ENCODE results near the gene ADORA2A. TPM values are rescaled to one million over a fixed set of nuclear protein-coding genes. Genes with fewer than 3 reads are reported as not detected.

The ADORA2A gene
- total and polyA plus RNA-seq, 2 of the 8 experiments (the other 6 are each of a cell fraction or from before 2014, with no cell fraction given), result 7.1 to 20.3 TPM

GRCh38 chr22:24394254-24394653 is 33.1 kb upstream of the ADORA2A start:
- Histone ChIP-seq H4K20me1 (replicated peaks in 1 of 2; ENCODE audit: control insufficient read depth in 1 of 2, insufficient read depth in 2 of 2, low read length in 2 of 2) (no peaks in the 10 kb centered on the region), H4K8ac (ENCODE audit: extremely low read depth, insufficient read depth, low read length) (no peak overlapping the region), H3K79me2 (ENCODE audit: control insufficient read depth in 1 of 2, insufficient read depth in 2 of 2, low read length in 2 of 2) (no peaks in the 10 kb centered on the region), H4K5ac (ENCODE audit: insufficient read length, low read depth, low read length) (no peak overlapping the region), H2AFZ (ENCODE audit: low read length) (no peak overlapping the region), H3K4me3 (ENCODE audit: extremely low read depth in 1 of 4, insufficient read depth in 2 of 4, low read depth in 3 of 4, low read length in 4 of 4) (no peak overlapping the region), H3K23ac (ENCODE audit: insufficient read length) (no peak overlapping the region), H3K18ac (ENCODE audit: extremely low read depth, low read length) (no peak overlapping the region), H2BK120ac (replicated peaks; ENCODE audit: low read depth, low read length) (no peak overlapping the region), H3K27me3 (replicated peaks in 1 of 4; ENCODE audit: control insufficient read depth in 3 of 4, extremely low read depth in 1 of 4, insufficient read depth in 3 of 4, low read length in 3 of 4) (no peaks in the 10 kb centered on the region), H2BK12ac (ENCODE audit: low read depth, low read length) (no peak overlapping the region), H2BK5ac (ENCODE audit: low read depth, low read length) (no peak overlapping the region), H3K4ac (replicated peaks; ENCODE audit: insufficient read length, low read depth, low read length) (no peak overlapping the region), H3K27ac (ENCODE audit: low read depth, low read length) (no peak overlapping the region), H3K36me3 (ENCODE audit: control insufficient read depth in 2 of 4, insufficient read depth in 4 of 4, low read length in 3 of 4) (peaks cover 0 to 9% (median 3%) of the 10 kb centered on the region in 4 experiments; a peak in 2 of 8 replicates), H3K23me2 (ENCODE audit: low read depth, low read length) (no peaks in the 10 kb centered on the region), H3K9ac (replicated peaks in 1 of 4; ENCODE audit: extremely low read depth in 1 of 4, low read depth in 3 of 4, low read length in 3 of 4) (no peak overlapping the region), H2BK20ac (ENCODE audit: low read length) (no peak overlapping the region), H3K79me1 (ENCODE audit: low read depth, low read length) (no peaks in the 10 kb centered on the region), H3K4me1 (replicated peaks in 1 of 4; ENCODE audit: control insufficient read depth in 3 of 4, insufficient read depth in 4 of 4, low read length in 3 of 4) (no peaks in the 10 kb centered on the region), H2BK15ac (ENCODE audit: low read length) (no peak overlapping the region), H2AK5ac (ENCODE audit: low read depth, low read length) (no peak overlapping the region), H3K4me2 (ENCODE audit: insufficient read depth in 1 of 2, low read depth in 2 of 2, low read length in 2 of 2) (no peak overlapping the region), H4K91ac (replicated peaks; ENCODE audit: insufficient read length, low read length) (no peak overlapping the region), H3K14ac (ENCODE audit: insufficient read length) (no peak overlapping the region), H3K56ac (replicated peaks; ENCODE audit: insufficient read length, low read depth, low read length) (no peak overlapping the region), H3K9me3 (ENCODE audit: insufficient read depth in 2 of 2, low read depth in 1 of 2, low read length in 1 of 2) (no peaks in the 10 kb centered on the region)
- 91% methylated on average over 2 of the region's 2 CpGs; no CpG with 5 or more reads in 1 of the 2 experiments for WGBS, 2 experiments (ENCODE audit: extremely low coverage in 1 of 2, insufficient coverage in 1 of 2, insufficient read length in 1 of 2, insufficient replicate concordance in 2 of 2, low coverage in 1 of 2, low lambda C conversion rate in 2 of 2, missing lambda C conversion rate in 1 of 2)
- ChIA-PET CTCF (ENCODE audit: partially characterized antibody) (interaction anchor here (1.0 to 2.4 kb wide), 3 partner anchors 11 to 72 kb away, joined by 3 to 13 read pairs (median 3); no protein-coding TSS in a partner anchor), POLR2A (ENCODE audit: partially characterized antibody) (interaction anchor here (2.2 kb wide), 1 partner anchor 12 kb away, joined by 5 read pairs; no protein-coding TSS in a partner anchor)
- FAIRE-seq (no peak), DNase-seq (ENCODE audit: low read depth in 1 of 2, low spot score in 2 of 2) (no peak)
- TF ChIP-seq, protein P1, sequence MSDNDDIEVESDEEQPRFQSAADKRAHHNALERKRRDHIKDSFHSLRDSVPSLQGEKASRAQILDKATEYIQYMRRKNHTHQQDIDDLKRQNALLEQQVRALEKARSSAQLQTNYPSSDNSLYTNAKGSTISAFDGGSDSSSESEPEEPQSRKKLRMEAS (IDR thresholded peaks at IDR 0.05), result no peak
- 0 out of 4 replicates have a peak, but pooled peaks of 1 of the 2 experiments have one; percentile 9 for TF ChIP-seq RAD21 (IDR thresholded peaks at IDR 0.05 in 1 of 2, conservative IDR thresholded peaks at IDR 0.05 in 1 of 2; ENCODE audit: low read depth in 2 of 2, low read length in 2 of 2)
